CD4-positive, alpha-beta T cell treated with Interleukin-2 at 100 ng/mL for 4 hours (primary cell): Measurements from ENCODE around the gene ZNF326.
A peak's percentile ranks its signal among the peaks of the same experiment; 100 is the strongest.

Experiments used
- DNase-seq: peaks from one replicate; pipeline ENCODE4 v3.0.0-alpha.2; 2020; ENCODE audit warnings: low spot score

The ZNF326 gene, protein sequence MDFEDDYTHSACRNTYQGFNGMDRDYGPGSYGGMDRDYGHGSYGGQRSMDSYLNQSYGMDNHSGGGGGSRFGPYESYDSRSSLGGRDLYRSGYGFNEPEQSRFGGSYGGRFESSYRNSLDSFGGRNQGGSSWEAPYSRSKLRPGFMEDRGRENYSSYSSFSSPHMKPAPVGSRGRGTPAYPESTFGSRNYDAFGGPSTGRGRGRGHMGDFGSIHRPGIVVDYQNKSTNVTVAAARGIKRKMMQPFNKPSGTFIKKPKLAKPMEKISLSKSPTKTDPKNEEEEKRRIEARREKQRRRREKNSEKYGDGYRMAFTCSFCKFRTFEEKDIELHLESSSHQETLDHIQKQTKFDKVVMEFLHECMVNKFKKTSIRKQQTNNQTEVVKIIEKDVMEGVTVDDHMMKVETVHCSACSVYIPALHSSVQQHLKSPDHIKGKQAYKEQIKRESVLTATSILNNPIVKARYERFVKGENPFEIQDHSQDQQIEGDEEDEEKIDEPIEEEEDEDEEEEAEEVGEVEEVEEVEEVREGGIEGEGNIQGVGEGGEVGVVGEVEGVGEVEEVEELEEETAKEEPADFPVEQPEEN

DNA sequence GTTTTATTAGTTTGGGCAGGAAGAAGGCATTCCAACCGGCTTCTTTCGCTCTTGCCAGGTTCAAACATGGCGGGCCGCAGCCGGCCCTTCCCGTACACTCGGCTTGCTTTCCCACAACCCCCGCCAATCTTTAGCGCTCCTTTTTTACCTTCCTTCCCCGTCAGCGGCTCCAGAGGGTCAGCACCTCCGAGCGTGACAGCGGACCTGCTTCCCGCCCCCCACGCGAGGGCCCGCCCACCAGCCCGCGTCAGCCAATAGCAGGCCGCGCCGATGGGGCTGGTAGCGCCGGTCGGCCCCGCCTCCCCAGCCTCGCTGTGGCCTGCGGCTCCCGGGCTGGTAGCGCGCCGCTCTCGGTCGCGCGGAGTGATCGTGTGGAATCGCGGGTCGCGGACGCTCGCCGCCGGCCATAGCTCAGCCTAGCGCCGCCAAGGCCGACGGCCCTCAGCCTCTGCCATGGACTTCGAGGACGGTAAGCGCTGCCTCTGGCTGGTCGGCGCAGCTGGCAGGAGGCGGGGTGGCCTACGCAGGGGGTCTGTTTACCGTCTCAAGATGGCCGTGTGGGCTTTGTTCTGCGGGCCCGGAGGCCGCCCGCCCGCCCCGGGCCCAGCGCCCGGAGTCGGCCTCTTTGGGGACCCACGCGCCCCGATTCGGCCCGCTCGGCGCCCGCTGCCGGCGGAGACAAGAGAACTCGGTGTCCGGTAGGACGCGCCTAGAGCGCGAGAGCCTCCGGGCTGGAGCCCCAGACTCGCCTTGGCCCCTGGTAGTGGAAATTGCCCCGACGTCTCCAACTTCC, at the start of gene ZNF326:
TSS of gene ZNF326 (plus strand) at position 306 of the 793 bp plus-strand sequence. CDS start at position 454, 148 bp downstream.
- peak; percentile 92 for DNase-seq

DNA sequence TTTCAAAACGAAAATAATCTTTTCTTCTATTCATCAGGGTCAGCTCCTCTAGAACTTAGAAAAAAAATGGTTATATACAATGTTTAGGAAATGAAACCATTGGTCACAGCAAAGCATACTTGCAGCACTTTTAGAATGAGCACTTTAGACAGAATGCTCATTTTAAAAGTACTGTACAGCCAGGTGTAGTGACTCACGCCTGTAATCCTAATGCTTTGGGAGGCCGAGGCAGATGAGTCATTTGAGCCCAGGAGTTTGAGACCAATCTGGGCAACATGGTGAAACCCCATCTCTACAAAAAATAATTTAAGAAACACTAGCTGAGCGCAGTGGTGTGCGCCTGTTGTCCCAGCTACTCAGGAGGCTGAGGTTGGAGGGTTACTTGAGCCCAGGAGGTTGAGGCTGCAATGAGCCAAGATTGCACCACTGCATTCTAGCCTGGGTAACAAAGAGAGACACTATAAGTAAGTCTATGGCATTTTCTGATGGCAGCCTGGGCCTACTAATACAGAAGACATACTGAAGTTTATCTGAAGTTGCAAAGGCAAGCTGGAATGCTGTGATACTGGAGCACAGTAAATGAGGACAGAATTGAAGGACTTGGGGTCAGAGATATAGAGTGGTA, 48.9 kb upstream of the ZNF326 start:
- DNase-seq: no peak

DNA sequence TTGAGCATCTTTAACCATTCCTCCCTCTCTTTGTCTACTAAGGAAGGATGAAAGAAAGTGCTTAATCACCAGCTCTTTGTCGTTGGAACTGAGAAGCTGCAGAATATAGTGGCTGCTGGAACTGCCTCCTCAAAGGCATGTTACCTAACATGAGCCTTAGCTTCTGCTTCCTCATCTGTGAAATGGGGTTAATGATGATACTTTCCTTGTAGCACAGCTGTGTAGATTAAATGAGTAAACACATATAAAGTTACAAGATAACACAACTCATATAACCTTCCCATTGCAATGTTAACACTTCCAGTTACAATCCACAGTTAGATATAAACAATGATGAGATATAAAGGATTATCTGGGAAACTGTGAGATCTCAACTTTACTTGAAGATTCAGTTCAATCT, 48.4 kb upstream of the ZNF326 start:
- DNase-seq: no peak

DNA sequence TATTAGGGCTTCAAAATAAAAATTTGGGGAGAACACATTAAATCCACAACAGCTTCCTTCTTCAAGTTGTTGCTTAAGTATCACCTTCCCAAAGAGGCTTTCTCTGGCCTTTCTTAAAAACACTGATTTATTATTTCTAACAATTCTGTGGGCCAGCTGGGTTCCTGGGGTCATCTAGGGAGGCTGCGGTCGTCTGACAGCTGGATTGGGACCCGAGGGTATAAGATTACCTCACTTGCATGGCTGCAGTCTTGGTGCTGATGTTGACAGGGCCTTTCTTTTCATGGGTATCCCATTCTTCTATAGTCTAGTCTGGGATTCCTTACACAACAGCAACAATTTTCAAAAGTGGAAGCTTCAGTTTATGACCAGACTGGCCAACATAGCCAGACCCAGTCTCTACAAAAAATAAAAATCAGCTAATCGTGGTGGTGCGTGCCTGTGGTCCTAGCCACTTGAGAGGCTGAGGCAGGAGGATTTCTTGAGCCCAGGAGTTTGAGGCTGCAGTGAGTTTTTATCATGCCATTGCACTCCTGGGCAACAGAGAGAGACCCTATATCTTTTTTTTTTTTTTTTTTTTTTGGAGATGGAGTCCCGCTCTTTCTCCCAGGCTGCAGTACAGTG, 46.1 kb upstream of the ZNF326 start:
- DNase-seq: no peak

DNA sequence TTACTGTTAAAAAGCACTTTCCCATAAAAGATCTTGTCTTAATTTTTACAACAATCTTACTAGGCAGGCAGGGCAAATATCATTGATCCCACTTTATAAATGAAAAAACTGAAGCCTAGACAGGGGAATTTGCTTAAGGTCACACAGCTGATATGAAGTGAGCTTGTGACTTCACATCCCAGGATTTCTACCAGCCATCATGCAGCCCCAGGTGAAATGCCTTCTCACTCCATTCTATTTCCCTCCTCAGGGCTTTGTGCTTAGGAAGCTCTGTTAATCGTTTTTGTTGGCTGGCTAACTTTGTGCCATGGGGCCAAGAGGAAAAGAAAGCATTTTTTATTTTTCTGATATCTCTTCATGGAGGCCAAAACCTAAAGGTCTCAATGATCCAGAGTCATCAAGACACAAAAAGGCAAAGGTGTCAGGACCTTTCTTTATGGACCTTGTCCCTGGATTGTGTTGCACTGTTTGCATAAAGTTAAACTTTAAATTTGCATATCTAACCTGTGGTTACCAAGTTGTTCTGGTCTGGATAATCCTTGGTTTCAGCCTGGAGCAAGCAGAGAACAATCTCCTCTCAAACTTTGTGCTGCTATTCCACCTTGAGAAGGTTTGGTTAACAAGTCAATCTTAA, 44.8 kb upstream of the ZNF326 start:
- no peak for DNase-seq

DNA sequence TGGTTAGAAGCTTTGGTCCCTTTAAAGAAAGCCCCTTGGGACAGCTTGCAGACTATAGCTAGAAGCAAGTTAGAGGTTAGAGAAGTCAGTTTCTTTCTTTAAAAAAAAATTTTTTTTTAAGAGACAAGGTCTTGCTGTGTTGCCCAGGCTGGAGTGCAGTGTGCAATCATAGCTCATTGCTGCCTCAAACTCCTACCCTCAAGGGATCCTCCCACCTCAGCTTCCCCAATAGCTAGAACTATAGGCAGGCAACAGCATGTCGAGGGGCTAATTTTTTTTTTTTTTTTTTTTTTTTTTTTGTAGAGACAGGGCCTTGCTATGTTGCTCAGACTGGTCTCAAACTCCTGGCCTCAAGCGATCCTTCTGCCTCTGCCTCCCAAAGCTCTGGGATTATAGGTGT, 44.2 kb upstream of the ZNF326 start:
- no peak for DNase-seq

DNA sequence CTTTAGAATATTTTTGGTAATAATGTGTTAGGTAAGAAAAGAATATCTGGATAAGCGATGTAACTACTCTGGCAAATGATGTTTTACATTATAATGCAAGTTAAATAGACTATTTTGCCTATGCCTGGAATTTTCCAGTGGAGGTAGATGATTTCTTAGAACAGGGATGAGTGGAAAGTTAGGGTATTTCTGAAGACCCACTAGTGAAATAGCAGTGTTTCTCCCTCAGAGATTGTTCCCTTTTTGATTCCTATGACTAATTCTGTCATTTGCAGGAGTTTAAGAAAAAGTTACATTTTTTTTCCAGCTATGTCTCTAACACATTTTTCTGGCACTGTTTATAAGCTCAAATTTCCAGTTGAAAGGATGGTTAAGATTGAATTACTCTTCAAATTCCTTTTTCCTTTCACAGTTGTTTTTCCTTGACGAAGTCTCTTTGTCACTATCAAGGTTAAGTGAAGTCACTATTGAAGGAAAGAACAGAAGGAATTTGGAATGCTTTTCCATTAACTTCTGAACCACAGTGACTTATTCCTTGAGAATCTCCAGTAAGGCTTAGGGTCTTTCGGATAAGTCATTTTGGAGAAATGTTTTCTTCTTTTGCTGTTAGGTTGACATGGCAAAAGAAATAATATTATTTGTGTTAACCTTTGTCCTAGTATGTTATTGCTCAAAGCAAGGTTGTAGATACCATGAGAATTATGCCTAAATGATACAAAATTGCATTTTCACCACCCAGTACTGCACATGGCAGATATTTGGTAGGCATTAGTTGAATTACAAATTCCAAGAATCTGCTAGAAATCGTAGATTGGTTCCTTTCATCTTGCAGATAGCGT, 42.9 kb upstream of the ZNF326 start:
- DNase-seq: no peak

DNA sequence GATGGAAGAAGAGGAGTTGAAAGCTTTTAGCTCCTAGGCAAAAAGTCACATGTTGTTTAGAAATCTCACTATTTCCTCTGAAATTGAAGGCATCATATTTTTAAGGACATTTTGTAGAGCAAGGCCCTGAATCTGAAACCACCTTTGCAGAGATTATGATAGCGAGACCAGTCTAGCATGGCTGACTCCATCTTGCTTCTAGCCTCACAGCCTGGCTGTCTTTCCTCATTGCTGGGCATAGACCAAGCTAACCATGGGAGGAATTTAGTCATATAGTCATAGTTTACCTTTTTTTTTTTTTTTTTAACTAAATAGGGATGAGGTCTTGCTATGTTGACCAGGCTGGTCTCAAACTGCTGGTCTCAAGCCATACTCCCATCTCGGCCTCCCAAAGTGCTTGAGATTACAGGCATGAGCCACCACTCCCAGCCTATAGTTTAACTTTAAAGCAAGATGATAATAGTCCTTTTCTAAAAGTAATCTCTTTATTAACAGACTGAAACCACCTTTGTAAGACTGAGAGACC, 42.2 kb upstream of the ZNF326 start:
- DNase-seq: no peak

DNA sequence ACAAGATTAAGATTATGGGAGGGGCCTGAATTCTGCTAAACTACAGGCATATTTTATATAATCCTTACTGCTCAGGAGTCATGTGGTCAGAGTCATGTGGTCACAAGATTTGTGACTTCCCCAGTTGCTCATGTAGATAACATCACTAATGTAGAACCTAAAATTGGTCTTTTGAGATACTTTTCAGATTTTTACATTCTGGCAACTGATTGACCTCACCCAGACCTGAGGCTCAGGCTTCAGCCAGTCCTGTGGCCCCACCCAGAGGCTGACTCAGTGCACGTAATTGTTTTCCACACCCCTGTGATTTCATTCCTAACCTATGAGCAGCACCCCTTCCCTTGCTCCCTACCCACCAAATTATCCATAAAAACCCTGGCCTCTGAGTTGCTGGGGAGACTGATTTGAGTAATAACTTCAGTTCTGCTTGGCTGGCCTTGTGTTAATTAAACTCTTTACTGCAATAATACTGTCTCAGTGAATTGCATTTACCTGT, 41.7 kb upstream of the ZNF326 start:
- DNase-seq: peak; percentile 38

DNA sequence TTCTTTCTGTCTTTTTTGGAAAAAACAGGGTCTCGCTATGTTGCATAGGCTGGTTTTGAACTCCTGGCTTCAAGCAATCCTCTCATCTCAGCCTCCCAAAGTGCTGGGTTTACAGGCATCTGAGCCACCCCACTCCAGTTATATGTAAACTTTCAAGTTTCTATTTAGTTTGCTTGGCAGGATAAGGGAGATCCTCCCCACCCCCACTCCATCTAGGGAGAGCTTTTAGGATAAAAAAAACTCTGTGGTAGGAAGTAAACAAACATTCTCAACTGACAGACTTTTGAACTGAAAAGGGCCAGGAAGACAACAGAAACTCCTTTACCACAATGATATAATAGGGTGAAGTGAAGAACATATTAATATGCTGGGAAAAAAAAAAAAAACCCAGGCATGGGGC, 41.0 kb upstream of the ZNF326 start:
- no peak for DNase-seq

DNA sequence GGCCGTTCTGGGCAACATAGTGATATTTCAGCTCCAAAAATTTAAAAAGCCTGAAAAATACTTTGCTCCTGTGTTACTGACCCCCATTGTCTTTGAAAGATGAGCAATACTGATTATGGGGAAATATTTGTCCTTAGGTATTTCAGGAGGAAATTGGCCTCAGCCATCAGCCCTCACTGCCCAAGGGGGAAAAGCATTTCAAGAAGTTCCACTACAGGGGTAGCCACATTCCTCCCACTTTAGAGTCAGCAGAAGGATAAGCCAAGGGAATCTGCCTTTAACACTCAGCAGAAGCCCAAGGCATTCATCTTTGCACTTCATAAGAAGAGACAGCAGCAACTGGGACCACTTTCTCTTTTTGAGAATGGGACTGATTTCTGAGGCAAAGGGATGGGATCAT, 40.5 kb upstream of the ZNF326 start:
- no peak for DNase-seq

DNA sequence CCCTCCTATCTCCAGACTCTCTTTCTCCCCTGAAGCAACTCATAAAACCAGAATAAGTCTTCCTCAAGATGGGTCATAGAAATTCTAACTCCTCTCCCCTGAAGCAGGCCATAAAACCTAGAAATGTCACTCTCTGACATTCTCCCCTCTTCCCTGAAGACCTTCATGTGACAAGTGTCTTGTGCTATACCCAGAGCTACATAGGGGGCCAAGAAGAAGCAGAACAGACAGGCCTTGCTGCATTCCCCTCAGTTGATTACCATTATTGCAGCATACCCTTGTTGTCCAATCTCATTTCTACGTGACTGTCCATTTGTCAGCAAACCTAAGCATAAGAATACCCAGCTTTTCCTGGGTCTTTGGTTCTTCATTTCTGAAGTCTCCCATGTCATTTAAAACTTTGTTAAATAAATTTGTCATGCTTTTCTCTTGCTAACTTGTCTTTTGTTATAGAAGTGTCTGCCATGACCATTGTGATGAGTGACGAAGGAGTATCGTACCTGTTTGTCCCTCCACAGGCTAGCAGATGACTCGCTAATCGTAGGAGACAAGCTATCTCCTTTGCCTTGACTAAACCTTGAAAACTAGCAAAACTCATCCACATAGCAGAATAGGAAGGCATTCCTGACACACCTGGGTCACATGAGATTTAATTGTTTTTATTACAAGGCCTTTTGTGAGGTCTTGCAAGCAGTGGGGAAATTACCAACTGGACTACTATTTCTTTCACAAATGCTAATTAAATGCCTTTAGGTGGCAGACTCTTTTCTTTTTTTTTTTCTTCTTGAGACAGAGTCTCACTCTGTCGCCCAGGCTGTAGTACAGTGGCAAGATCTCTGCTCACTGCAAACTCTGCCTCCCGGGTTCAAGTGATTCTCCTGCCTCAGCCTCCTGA, 39.4 kb upstream of the ZNF326 start:
- DNase-seq: no peak

DNA sequence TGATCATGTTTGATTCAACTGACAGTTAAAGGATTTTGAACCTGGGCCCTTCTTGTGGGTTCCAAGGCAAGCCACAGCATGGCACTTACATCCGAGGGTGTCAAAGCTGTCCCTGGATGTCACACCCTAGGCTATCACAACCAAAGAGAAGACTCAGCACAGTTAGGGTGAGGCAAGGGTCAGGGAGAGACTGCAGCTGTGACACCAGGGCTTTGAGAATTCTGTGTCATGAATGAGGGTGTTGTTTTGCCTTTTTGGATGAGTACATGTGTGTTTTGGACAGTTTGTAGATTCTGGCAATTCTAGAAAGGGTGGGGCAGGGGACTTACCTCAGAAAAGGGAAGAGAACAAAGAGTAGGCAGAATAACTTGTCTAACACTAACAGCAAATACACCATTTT, 37.8 kb upstream of the ZNF326 start:
- DNase-seq: peak; percentile 7

DNA sequence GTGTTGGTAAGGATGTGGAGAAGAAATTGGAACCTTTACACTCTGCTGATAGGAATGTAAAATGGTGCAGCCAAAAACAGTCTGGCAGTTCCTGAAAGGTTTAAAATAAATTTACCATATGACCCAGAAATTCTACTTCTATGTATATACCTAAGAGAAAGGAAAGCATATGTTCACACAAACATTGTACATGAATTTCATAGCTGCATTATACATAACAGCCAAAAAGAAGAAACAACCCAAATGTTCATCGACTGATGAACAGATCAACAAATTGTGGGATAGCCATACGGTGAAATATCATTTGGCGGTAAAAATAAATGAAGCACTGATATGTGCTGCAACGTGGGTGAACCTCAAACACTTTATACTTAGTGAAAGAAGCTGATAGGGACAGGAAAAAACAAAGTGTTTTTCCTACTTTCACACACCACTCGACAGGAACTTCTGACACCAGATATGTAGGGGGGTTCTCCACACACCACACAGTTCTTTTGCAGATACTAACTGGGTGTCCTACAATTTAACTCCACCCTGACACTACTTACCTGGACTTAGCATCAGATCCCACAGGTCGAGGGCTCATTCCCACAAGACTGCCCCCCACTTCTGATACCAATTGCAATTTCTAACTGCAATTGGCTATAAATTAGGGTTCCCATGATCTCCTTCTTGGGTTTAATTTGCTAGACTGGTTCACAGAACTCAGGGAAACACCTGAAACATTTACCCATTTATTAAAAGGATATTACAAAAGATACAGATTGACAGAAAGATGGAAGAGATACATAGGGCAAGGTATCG, 35.9 kb upstream of the ZNF326 start:
- no peak for DNase-seq

DNA sequence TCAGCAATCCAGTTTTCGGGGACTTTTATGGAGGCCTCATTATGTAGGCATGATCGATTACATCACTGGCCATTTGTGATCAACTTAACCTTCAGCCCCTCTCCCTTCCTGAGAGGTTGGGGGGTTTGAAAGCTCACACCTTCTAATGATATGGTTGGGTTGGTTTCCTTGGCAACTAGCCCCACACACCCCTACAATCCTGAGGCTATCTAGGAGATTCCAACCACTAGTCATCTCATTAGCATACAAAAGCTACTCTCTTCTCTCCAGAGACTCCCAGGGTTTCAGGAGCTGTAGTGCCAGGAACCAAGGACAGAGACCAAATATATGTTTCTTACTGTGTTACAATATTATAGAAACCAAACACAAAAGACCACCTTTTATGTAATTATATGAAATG, 35.2 kb upstream of the ZNF326 start:
- no peak for DNase-seq

DNA sequence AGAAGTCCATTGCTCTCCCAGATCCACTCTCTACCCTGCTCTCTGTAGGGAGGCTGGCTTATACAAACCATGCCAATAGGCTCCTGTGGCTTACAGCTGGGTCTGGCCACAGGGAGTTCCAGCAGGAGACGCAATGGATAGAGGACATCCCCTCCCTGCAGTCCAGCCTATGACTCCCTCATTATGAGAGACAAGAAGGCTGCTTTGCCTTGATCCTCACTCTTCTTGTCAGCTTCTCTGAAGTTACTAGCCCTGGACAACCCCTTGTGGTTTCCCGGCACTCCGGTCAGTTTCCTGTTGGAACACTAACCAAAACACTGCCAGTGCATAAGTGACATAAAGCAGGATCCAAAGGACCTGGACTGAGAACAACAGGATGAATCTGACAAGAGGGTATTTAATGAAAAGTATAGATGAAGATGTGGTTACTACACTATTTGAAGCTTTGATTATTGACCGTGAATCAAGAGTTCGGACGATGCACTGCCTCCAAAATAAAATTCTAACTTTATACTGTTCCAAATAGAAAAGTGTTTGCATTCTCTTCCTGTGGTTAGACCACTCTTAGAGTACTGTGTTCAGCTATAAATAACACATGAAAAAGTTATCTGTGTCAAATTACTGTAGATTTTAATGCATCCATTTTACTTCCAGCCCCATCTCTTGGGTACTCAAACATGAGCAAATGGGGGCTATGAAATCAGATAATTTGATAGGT, 32.7 kb upstream of the ZNF326 start:
- no peak for DNase-seq

DNA sequence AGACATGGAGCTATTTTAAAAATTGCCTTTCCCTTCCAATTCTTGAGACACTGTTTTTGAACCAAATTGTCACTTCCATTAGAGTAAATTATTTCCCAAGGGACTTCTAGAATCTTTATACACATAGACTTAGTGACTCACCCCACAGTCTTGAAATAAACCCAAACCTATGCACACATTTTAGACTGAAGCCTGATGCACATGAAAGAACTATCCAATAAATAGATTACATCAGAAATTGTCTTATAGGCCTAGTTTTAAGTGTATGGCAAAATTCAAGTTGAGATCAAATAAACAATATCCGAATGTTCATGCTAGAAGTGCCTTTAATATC, 32.2 kb upstream of the ZNF326 start:
- no peak for DNase-seq
